ENCODE results near the gene PLA2G4E. TPM values are rescaled to one million over a fixed set of nuclear protein-coding genes. Genes with fewer than 3 reads are reported as not detected.
A peak's percentile ranks its signal among the peaks of the same experiment; 100 is the strongest.

The PLA2G4E gene
- total RNA-seq, 4 donors from 2014 or later = not detected

DNA sequence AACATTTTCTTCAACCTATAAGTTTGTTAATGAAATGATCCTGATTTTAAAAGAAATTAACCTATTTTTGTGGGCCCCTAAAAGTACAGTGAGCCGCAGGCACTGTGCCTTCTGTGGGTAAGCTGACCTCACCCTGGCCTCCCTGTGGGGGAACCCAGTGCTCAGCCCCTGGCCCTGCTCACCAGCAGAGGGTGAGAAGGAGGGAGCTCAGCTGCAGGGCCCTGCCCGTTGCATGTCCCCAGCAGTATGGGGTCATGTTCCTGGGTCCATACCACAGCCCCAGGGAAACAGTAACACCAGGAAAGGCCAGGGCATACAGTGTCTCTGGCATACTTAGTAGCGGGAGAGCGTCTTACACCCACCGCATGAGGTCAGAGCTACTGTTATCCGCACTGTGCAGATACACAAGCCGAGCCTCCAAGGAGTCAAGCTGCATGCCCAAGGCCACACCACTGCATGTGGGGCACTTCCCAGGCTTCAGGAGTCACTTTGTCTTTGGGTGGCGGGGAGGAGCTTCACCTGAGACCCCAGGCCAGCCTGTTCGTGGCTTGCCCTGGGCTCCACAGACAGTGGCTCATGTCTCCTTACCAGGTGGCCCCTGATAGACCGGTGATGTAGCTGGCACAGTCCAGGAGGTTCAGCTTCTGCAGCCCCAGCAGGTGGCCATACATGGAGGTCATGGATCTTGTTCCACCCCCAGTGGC is 25.9 kb downstream of the PLA2G4E start:
- intact Hi-C loops (cut with DNase I; ENCODE audit: low total_unique reads) = no loop called here
- no peaks in the 10 kb centered on the region for H3K9me3 ChIP-seq
- no peaks in the 10 kb centered on the region for H3K36me3 ChIP-seq
- TF ChIP-seq POLR2A (IDR thresholded peaks at IDR 0.05) = no peak
- TF ChIP-seq, protein P1, sequence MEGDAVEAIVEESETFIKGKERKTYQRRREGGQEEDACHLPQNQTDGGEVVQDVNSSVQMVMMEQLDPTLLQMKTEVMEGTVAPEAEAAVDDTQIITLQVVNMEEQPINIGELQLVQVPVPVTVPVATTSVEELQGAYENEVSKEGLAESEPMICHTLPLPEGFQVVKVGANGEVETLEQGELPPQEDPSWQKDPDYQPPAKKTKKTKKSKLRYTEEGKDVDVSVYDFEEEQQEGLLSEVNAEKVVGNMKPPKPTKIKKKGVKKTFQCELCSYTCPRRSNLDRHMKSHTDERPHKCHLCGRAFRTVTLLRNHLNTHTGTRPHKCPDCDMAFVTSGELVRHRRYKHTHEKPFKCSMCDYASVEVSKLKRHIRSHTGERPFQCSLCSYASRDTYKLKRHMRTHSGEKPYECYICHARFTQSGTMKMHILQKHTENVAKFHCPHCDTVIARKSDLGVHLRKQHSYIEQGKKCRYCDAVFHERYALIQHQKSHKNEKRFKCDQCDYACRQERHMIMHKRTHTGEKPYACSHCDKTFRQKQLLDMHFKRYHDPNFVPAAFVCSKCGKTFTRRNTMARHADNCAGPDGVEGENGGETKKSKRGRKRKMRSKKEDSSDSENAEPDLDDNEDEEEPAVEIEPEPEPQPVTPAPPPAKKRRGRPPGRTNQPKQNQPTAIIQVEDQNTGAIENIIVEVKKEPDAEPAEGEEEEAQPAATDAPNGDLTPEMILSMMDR (IDR thresholded peaks at IDR 0.05 in 4 of 5, conservative IDR thresholded peaks at IDR 0.05 in 1 of 5) = no peak
- in situ Hi-C loops (cut with MboI; ENCODE audit: low sequenced_read_pairs in 4 of 4) = loop anchor here (5.0 to 10.0 kb wide), 2 partner anchors 60 to 62 kb away; no protein-coding TSS in a partner anchor
- H3K4me1 ChIP-seq = peaks cover 14 to 24% of the 10 kb centered on the region in 2 donors
- peak overlapping the region in 3 of 4 donors; percentile 67 to 73 (median 71) for H3K27ac ChIP-seq
- no peak for DNase-seq
- peak in 1 of 2 donors; percentile 25 for ATAC-seq
- H3K4me3 ChIP-seq = no peak overlapping the region
- H3K27me3 ChIP-seq = no peaks in the 10 kb centered on the region

DNA sequence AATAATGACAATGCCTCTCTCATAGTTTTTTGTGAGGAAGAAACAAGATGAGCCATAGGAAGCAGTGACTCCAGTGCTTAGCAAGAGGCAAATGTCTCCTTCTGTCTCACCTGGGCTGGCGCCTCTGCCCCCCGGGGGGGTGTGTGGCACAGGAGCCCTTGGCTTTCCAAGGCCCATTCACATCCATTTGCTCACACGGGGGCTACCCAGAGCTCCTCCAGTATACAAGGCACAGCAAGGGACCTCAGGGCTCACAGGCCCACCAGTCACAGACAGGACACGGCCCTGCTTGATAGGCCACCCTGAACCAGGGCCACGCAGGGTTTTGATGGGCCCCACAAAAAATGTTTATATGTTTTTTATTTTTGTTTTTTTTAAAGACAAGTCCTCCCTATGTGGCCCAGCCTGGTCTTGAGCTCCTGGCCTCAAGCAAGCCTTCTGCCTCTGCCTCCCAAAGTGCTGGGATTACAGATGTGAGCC is 26.6 kb downstream of the PLA2G4E start:
- intact Hi-C loops (cut with DNase I; ENCODE audit: low total_unique reads) = no loop called here
- TF ChIP-seq POLR2A (IDR thresholded peaks at IDR 0.05) = no peak
- TF ChIP-seq, protein P1 (IDR thresholded peaks at IDR 0.05 in 4 of 5, conservative IDR thresholded peaks at IDR 0.05 in 1 of 5) = no peak
- in situ Hi-C loops (cut with MboI; ENCODE audit: low sequenced_read_pairs in 4 of 4) = loop anchor here in 3 of 4 donors (5.0 to 10.0 kb wide), 2 partner anchors 61 to 63 kb away; no protein-coding TSS in a partner anchor

DNA sequence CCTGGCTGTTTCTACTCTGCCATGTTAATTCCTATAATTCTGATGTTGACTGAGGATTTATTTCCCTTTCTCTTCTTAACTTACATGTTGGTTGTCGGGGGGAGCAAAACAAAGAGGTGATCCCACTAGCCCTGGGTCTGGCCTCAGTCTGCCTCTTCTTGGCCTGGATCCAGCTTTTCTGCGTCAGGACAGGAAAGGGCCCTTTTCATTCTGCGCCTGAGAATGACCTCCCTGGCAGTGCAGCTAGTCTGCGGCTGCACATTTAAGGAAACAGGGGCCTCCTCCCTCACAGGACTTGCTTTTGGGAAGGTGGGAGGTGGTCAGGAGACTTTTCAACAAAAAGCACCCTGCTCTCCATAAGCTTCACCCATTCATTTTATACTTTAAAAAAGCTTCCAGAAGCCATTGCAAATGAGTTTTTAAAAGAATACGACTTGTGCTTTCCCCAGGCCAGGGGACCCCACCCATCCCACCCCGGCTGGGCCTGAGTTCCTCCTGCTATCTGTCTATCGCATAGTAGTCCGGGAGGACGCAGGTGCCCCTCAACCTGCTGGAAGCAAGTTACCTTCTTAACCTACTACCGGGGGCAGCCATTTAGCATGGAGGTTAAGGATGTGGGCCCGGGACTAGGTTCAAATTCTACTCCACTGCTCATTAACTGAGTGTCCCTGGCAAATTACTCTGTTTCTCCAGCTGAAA is 27.2 kb downstream of the PLA2G4E start:
- no peak overlapping the region for H3K4me3 ChIP-seq
- H3K36me3 ChIP-seq = no peaks in the 10 kb centered on the region
- ATAC-seq (no peak), DNase-seq (no peak)
- peak overlapping the region in 1 of 4 donors; percentile 37 for H3K27ac ChIP-seq
- no peaks in the 10 kb centered on the region for H3K27me3 ChIP-seq
- no peak for TF ChIP-seq POLR2A (IDR thresholded peaks at IDR 0.05)
- TF ChIP-seq, protein P1 (IDR thresholded peaks at IDR 0.05 in 4 of 5, conservative IDR thresholded peaks at IDR 0.05 in 1 of 5) = no peak
- intact Hi-C loops (cut with DNase I; ENCODE audit: low total_unique reads) = no loop called here
- in situ Hi-C loops (cut with MboI; ENCODE audit: low sequenced_read_pairs in 4 of 4) = loop anchor here in 3 of 4 donors (5.0 to 10.0 kb wide), 2 partner anchors 61 to 64 kb away; no protein-coding TSS in a partner anchor
- H3K9me3 ChIP-seq = no peaks in the 10 kb centered on the region
- peaks cover 14 to 24% of the 10 kb centered on the region in 2 donors for H3K4me1 ChIP-seq

More for the DNA sequence above, 26.6 kb downstream of the PLA2G4E start:
- no peaks in the 10 kb centered on the region for H3K27me3 ChIP-seq
- no peak overlapping the region for H3K4me3 ChIP-seq
- H3K4me1 ChIP-seq = peaks cover 14 to 24% of the 10 kb centered on the region in 2 donors
- peak overlapping the region in 1 of 4 donors; percentile 15 for H3K27ac ChIP-seq
- H3K36me3 ChIP-seq = no peaks in the 10 kb centered on the region
- no peak for ATAC-seq
- no peaks in the 10 kb centered on the region for H3K9me3 ChIP-seq
- DNase-seq = no peak

DNA sequence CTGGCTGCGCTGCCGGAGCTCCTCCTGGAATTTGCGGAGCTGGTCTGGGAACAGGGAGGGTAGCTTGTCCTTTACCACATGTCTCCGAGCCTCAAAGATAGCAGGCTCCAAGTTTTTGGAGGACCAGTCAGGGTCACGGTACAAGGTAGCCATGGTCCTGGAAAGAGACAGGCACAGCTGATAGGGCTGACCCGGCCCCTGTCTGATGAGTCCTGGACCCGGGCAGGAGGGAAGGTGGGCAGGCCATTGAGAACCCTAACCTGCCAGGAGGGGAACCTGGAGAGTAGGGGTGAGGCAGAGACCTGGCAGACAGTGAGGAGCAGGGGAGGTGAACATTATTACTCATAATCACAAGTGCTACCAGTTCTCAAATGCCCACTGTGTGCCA is 28.0 kb downstream of the PLA2G4E start:
- DNase-seq (no peak), ATAC-seq (peak in 1 of 2 donors; percentile 39)
- Histone ChIP-seq H3K4me3 (no peak overlapping the region), H3K9me3 (no peaks in the 10 kb centered on the region), H3K4me1 (peaks cover 14 to 24% of the 10 kb centered on the region in 2 donors), H3K36me3 (no peaks in the 10 kb centered on the region), H3K27ac (no peak overlapping the region), H3K27me3 (no peaks in the 10 kb centered on the region)
- intact Hi-C loops (cut with DNase I; ENCODE audit: low total_unique reads) = no loop called here
- in situ Hi-C loops (cut with MboI; ENCODE audit: low sequenced_read_pairs in 4 of 4) = loop anchor here in 3 of 4 donors (5.0 to 10.0 kb wide), 2 partner anchors 62 to 65 kb away; no protein-coding TSS in a partner anchor
- TF ChIP-seq POLR2A (IDR thresholded peaks at IDR 0.05) = no peak
- TF ChIP-seq, protein P1 (IDR thresholded peaks at IDR 0.05 in 4 of 5, conservative IDR thresholded peaks at IDR 0.05 in 1 of 5) = no peak
